Hematopoietic multipotent progenitor cell treated with erythropoietin and hydrocortisone succinate and interleukin-3 and kit ligand, for 8 days (in vitro differentiated cells): Measurements from ENCODE around the gene AFM.

ENCODE experiments used
- DNase-seq: peaks from one replicate; pipeline ENCODE4 v3.0.0-alpha.2; 2015

AFM gene, protein sequence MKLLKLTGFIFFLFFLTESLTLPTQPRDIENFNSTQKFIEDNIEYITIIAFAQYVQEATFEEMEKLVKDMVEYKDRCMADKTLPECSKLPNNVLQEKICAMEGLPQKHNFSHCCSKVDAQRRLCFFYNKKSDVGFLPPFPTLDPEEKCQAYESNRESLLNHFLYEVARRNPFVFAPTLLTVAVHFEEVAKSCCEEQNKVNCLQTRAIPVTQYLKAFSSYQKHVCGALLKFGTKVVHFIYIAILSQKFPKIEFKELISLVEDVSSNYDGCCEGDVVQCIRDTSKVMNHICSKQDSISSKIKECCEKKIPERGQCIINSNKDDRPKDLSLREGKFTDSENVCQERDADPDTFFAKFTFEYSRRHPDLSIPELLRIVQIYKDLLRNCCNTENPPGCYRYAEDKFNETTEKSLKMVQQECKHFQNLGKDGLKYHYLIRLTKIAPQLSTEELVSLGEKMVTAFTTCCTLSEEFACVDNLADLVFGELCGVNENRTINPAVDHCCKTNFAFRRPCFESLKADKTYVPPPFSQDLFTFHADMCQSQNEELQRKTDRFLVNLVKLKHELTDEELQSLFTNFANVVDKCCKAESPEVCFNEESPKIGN

DNA sequence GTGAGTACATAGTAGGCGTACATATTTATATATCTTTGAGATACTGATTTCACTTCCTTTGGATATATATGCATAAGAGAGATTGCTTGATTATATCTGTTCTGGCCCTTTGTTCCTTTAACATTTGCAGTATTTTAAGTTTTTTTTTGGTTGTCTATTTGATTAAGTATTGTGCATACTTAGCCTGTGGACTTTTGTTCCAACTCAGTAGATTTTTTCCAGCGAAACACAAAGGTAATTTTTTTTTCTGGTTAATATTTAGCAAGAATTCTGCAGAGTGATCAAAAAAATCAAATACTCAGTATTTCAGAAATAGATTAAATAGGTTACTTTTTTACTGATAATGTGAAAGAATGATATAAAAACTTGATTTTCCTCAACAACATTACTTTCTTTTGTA, at the start of gene AFM:
Gene AFM (plus strand): TSS at position 388 of the 400 bp plus-strand sequence. CDS start 31 bp downstream, outside the sequence.
- DNase-seq = no peak

DNA sequence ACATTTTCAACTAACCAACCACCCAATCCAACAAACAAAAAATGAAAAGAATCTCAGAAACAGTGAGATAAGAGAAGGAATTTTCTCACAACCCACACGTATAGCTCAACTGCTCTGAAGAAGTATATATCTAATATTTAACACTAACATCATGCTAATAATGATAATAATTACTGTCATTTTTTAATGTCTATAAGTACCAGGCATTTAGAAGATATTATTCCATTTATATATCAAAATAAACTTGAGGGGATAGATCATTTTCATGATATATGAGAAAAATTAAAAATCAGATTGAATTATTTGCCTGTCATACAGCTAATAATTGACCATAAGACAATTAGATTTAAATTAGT, 49.8 kb upstream of the AFM start:
- no peak for DNase-seq

DNA sequence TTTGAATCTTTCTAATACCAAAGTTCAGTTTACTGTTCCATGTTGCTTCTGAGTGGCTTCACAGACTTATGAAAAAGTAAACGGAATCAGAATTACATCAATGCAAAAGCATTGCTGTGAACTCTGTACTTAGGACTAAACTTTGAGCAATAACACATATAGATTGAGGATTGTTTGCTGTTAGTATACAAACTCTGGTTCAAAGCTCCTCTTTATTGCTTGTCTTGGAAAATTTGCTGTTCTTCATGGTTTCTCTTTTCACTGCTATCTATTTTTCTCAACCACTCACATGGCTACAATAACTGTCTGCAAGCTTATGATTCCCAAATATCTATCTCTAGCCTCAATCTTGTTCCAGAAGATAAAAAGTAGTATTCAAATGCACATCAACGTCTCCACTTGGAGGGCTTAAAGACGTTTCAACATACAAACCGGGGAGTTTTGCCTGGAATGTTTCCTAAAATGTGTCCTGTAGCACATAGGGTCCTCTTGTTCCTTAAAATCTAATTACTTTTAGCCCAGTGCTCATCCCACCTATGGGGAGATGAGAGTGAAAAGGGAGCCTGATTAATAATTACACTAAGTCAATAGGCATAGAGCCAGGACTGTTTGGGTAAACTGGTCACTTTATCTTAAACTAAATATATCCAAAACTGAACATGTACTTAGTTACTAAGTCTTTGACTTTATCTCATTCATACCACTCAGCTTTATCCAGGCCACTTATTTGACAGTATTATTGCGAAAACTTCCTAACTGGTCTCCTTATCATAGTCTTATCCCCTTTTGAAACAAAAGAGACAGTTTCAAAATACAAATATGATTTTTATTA, 49.2 kb upstream of the AFM start:
- peak; percentile 21 for DNase-seq

DNA sequence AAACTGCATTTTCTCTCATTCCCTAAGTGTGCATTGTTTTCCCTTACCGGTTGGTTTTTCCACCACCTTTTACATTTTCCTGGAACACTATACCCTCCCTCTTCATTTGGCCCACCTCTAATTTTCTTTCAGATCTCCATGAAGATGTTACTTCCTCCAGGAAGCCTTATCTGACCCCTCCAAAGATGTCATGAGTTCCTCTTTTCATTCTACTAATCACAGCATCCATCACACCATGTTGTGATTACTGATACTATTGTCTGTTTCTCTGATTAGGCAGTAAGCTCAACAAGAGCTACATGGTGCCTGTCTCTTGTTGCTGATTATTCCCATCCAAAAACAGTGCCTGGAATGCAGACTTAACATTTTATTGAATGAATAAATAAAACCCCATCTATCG, 48.4 kb upstream of the AFM start:
- no peak for DNase-seq

DNA sequence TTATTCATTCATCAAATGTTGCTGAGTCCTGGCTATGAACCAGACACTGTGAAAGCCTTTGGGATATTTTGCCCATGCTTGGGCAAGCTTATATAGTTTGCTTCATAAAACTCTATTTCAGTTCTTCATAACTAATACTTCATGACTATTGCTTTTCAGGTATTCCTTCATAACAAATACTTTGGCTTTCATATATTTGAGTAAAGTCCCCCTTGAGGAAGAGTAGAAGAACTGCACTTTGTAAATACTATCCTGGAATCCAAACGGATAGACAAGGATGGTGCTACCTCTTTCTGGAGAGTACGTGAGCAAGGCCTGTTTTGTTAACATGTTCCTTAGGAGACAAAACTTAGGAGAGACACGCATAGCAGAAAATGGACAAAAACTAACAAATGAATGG, 47.2 kb upstream of the AFM start:
- DNase-seq = peak; percentile 17

DNA sequence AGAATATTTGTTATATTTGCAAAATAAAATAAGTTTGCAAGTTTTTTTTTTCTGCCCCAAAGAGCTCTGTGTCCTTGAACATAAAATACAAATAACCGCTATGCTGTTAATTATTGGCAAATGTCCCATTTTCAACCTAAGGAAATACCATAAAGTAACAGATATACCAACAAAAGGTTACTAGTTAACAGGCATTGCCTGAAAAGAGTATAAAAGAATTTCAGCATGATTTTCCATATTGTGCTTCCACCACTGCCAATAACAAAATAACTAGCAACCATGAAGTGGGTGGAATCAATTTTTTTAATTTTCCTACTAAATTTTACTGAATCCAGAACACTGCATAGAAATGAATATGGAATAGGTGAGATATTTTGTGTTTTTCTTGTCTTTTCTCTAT, 45.6 kb upstream of the AFM start, which contains the start of gene AFP:
Gene AFP (plus strand): TSS at position 238 of the 400 bp plus-strand sequence. CDS start 42 bp downstream, at position 280.
- no peak for DNase-seq

DNA sequence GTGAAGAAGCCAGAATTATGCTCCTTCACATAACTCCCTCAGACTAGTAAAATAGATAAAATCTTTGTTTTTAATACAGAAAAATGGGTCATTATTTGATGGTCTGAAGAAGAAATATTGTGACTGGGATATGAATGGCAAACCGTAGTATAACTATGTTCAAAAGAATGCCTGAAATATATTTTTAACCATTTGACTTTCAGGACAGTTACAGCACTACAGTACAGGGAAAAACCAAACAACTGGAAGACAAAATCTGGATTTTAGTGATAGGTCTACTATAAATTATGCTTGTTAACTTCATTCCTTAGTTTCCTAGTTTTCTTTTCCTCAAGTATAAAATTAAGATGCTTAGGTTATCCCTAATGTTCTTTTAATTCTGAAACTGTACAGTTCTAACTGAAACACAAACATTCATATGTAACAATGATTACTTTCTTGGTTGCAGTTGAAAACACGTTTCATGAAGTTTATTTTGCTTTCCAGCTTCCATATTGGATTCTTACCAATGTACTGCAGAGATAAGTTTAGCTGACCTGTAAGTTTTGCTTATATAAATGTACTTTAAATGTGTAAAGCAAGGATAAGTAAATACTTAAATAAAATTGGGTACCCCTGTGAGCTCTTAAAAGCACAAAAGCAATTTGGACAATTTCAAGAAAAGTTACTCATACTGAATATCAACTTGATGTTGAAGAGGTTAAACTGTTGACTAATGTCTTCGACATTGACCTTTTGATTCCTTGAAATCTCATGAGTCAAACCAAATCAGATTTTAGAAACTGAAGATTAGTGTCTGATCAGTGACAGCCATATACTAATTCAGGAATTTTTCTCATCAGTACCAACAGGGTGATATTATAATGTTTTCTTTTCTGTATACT, 44.6 kb upstream of the AFM start:
- DNase-seq = no peak

DNA sequence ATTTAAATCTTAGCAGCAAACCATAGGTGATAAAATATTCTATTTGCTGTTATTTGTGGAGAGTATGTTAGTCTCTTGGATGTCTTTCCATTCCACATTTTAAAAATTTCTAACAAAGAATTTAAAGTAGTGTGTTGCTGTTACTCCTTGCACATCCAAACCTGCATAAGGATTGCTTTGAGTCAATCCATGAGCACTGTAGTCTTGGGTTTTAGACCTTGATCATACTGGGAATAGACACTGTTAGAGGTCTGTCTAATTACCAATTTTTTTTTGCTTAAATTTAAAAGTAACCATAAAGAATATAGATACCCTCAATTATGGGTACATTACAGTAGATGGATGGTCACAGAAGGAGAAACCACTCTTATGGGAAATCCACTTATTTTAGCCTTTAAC, 44.0 kb upstream of the AFM start:
- no peak for DNase-seq

DNA sequence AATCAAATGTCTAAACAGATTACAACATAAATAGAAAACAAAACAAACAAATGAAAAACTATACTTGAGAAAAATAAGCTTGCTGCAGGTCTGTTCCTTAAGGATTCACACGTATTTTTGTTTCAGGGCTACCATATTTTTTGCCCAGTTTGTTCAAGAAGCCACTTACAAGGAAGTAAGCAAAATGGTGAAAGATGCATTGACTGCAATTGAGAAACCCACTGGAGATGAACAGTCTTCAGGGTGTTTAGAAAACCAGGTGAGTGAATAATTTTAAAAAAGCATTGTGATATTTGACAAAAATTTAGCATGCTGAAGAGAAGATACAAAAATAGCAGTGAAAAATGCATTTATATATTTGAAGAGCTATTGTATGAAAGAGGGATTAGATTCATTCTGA, 43.5 kb upstream of the AFM start:
- DNase-seq = no peak

DNA sequence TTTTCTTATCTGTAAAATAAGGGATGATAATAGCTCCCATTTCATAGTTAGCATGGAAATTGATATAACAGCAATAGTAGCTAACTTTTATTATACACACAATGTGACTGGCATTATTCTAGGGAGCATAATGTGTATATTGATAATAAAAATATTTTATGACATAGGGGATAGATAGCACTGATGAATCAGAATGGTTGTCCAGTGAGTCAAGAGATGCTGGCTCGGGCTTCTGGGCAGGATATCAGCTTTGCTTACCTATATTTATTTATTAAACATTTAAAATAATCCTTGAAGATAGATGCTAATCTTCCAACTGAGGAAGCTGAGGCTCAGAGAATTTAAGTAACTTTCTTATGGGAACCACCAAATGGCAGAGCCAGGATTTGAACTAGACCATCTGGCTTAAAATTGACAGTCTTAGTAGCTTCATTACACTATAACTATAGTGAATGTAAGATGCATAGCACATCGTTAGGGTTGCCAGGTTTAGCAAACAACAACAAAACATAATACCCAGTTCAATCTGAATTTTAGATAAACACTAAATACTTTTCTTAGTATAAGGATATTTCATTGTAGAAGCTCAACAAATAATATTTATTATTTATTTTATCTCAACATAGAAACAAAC, 42.8 kb upstream of the AFM start:
- DNase-seq = no peak

DNA sequence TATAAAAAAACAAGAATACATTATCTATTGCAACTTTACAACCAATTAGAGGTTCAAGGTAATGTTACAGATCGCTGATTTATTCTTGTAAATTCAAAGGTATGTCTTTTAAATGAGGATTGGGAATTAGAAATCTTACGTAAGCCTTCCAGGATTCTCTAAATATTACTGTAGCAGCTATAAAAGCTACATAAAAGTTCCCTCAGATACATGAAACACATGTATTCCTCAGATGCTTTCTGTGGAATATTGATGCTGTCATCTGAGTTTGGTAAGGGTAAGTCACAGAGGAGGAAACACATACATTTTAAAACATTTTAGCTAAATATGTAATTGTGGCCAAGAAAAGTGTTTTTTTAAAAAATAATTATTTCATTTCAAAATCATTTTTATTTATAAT, 42.1 kb upstream of the AFM start:
- DNase-seq = no peak

DNA sequence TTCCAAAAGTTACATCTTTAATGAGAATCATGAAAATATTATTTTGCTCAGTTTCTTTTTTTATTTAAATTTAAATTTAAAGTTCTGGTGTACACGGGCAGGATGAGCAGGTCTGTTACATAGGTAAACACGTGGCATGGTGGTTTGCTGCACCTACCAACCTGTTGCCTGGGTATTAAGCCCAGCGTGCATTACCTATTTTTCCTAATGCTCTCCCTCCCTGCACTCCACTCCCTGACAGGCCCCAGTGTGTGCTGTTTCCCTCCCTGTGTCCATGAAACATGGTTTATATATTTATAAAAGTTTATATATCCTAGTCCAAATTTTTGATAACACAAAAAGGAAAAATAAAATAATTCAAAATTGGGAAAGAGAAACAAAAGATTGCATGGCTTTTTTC, 41.6 kb upstream of the AFM start:
- no peak for DNase-seq

DNA sequence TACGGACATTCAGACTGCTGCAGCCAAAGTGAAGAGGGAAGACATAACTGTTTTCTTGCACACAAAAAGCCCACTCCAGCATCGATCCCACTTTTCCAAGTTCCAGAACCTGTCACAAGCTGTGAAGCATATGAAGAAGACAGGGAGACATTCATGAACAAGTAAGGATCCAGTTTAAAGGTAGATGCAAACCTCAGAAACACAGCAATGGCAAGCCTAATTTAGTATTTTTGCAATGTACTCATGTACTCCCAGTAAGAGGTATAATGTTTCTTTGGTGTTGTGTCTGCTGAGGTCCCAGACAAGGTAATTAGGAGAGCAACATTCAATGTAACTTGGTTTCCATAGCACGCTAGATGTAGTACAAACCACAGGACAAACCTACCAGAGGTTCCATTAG, 40.9 kb upstream of the AFM start:
- DNase-seq = no peak

DNA sequence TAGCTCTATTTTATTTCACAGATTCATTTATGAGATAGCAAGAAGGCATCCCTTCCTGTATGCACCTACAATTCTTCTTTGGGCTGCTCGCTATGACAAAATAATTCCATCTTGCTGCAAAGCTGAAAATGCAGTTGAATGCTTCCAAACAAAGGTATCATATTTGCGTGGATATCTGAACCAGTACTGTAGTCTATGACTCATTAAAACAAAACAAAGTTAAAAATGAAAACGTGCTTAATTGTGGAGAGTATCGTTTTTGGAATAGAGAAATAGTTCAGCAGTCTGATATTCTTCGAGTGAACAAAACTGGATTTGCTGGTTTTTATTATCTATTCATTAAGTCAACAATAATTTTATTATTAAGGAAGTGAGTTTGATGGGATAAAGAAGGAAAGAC, 39.3 kb upstream of the AFM start:
- DNase-seq = no peak

DNA sequence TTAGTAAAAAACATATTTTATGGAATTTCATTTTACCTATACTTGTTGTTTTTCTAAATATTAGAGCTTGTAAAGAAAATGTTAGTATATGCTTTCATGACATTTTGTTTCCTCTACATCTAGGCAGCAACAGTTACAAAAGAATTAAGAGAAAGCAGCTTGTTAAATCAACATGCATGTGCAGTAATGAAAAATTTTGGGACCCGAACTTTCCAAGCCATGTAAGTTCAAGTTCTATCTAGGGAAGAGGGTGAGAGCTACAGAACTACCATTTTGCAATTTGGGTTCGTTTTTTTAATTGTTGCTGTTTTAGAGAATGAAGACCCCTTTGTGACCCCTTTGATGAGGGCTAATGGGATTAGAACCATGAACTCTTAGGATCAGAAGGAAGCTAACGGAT, 38.3 kb upstream of the AFM start:
- DNase-seq = no peak

DNA sequence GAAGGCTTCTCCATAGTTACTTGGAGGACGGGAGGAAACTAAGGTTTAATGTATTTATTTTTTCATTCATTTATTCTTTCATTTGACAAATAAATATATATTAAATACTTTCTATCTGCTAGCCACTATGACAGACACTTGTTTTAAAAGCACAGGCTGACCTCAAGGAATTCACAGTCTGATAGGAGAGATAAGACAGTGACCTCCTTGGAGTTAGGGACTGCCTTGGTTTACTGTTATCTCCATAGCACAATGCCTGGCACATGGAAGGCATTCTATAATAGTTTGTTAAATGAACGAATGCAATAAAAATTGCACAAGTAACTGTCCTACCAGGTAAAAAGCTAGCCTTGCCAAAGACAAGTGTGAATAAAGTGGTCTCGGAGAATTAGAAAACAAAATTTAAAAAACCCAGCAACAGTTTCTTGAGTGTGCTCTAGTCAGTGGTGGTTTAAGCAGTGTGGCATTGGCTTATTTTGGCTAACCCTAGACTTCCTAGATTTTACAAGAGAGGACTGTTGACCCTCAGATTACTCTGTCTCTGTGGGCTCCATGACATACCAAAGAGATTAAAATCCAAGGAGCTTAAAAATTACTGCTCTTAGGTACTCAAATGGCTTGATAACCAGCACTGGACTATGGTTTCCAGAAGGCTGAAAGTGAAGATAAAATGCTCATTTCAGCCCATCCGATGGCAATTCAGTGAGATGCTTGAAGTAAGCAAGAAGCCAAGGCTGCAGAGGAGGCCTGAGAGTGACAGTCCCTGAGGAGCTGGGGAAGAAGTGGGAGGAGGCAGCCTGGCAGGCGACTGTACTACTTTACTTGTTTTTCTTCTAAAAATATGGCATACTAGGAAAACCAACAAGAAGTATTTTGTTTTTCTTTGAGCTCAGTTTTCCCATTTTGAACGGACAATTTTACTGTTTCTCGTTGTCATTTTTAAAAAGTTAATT, 35.9 kb upstream of the AFM start:
- no peak for DNase-seq

DNA sequence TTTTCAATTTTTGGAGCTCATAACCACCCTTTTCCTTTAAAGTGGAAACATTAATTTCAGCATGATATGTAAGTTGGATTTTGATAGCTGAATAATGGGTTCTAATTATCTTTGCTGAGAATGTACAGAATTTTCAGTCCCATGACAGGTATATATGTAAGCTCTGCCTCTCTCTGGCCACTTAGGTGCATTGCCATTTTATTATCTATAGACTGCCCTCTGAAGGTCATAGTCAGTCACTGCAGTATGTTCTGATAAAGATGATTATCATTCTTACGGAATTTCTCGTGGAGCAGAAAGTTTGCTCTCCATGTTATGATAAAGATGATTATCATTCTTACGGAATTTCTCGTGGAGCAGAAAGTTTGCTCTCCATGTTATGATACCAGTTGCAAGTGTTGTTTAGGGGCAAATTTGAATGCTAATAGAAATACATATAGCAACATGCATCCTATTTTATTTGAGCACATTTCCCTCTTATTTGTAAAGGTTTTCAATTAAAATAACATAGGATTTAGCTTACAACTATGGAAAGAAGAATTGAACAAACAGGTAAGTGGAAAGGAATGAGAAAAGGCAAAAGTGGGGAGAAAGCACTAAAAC, 35.1 kb upstream of the AFM start:
- DNase-seq = peak; percentile 77

DNA sequence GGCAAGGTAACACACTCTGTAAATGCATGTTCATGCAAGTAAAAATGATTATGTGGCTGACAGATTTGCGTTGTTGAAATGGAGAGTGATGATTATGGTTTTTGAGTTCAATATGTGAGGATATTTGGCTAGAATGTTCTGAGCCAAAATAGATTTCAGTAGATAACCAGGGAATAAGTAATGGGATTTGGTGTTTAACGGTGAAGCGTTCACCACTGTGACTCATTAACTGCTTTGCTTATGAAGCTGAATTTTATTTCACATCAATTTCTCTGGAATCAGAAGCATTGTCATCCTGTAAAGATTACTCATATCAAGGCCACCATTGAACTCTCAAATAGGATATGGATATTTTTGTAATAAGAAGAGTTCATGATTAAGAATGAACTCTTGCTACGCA, 33.9 kb upstream of the AFM start:
- DNase-seq = no peak

DNA sequence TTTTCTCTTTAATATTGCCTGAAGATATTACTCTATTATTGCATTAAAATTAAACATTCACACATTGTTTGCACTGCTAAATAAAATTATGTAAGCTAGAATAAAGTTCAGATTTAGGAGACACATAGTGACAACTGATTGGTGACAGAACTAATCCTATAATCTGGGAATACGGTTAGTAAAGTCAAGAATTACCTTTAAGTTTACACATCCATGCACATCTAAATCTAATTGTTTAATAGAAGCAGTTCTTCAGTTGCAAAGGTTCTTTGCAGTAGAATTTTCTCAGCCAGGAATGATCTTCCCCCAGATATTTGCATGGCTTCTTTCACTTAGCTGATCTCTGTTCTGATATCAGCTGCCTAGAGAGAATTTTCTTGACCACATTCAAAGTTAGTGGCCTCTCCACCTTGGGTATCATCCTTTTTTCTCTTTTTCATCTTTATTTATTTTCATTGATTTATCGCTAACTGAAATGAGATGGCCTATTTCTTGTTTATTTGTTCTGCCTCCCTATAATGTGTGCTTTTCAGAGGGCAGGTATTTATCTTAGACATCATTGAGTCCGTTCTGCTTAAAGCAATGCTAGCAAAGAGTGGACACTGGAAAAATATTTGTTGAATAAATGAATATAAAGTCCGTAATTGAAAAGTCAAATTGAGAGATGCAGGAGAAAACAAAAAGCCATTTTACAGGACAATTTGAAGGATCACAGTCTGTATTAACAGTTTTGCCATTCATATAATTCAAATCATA, 32.9 kb upstream of the AFM start:
- DNase-seq = no peak
